ENCODE measurements around the gene GTPBP1.

- no peak for TF ChIP-seq CTCF (IDR thresholded peaks at IDR 0.05; ENCODE audit: insufficient read depth, low read depth, low read length)
- TF ChIP-seq EZH2 (IDR thresholded peaks at IDR 0.05; ENCODE audit: insufficient read depth, low read length), result no peak
These were observed 6.6 kb upstream of the GTPBP1 start for GRCh38 chr22:38699143-38699542.
